ENCODE results near the gene TRIM32.

TRIM32 gene

GRCh38 chr9:116705531-116705930 lies 18.4 kb downstream of the TRIM32 start:
- no peak for DNase-seq (ENCODE audit: low read depth)

DNA sequence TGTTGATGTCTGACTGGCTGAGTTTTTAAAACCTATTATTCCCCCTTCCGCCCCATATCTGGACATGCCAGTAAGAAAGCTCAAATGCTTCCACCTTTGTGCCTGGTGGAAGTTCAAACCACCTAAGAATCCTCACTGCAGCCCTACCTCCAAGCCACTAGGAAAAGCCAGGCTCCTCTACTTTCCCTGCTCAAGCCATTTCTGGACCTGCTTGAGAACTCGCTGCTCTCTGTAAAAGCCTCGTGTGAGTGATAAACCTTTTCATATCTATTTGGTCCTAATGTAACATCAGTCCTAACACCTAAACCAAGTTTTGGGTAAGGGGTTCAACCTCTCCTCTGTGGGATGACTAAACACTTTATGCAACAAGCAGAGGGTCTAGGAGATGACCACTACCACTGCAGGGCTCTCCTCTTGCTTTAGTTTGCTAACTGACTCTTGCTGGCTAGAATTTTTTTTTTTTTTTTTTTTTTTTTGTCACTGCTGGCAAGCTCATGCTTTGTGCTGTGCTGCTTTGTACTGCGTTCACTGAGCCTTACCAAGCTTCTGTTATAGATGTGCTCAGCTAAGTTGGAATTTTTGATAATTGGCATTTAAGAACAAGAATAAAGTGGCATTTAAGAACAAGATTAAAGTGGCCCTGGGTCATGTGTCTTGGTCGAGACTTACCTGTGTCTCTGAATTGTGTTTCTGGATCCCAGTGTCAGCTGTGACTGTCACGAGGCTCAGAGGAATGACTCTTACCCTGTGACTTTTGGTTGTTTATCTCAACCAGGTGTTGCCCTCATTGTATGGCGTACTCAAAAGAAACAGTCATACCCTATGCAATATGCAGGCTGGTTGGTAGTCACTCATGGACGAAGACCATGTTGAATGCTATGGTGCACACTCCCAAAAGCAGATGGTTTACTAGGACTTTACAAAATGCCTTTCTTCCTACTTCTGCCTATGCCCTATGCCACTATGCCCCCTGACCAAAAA lies 19.5 kb downstream of the TRIM32 start:
- DNase-seq (ENCODE audit: low read depth): no peak

- no peak for DNase-seq (ENCODE audit: low read depth)
These were observed 25.7 kb downstream of the TRIM32 start for GRCh38 chr9:116712781-116713180.

DNA sequence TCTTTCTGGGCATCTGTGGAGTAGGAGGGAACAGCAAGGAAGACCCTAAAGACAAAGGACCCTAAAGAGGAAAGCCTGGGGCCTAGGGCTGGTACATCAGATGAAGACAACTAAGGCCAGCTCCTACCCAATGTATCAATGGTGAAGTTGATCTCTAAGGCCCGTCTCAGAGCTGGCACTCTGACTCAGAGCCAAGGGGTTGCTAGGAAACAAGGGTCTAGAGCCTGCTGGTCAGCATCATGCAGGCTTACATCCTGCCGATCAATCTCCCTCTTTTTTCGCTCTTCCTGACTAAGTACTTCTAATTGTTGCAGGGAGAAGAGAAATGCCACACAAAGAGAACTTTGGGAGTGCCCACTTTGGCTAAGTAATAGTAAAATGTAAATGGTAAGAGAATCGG lies 26.2 kb downstream of the TRIM32 start:
- DNase-seq (ENCODE audit: low read depth): no peak

DNA sequence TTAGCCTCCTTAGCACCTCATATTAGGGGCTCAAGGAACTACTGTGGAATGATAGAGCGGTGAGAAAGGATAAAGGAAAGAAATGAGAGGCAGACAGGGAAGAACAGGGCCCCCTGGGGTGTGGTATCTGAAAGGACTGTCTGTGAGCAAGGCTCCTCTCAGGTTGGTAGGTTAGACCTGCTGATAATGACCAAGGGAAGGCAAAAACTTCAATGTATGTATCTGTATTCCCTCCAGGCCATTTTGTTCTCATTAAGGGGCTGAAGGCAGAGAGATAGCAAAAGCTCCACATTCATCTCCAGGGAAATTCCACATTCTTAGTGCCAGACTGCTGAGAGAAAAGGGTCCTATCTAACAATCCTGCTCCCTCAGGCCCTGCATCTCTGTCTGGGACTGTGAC lies 28.6 kb downstream of the TRIM32 start:
- DNase-seq (ENCODE audit: low read depth): no peak

GRCh38 chr9:116716438-116716837 lies 29.3 kb downstream of the TRIM32 start:
- no peak for DNase-seq (ENCODE audit: low read depth)

DNA sequence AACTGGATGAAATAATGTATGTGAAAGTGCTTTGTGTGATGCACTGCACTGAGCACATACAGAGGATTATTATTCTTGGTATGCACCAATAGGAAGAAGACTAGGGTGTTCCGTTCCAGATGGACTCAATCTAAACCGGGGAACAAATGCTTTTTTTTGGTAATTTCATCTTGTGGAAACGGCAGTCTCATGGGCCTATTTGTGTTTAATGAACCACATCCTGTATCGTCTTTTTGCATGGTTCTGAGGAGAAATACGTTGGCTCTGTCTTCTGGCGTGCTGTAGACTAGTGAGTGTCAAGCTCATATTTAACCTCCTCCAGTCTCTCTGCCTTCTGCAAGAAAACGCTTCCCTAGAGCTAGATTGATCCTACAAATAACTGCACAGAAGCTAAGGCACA lies 30.0 kb downstream of the TRIM32 start:
- DNase-seq (ENCODE audit: low read depth): no peak

DNA sequence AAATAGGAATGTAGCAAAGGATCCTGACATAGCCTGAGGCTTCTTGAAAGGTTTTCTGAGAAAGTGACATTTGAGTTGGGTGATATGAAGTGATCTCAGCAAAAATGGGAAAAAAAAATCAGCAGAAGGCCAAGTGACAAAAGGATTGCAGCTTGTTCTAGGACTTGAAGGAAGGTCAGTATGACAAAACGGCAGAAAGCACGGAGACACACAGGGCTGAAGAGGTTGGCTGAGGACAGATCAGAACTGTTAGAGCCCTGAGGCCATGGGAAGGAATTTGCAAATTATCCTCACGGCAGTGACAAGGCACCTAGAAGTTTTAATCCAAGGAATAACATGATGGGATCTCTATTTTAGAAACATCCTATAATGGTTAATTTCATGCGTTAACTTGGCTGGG lies 31.0 kb downstream of the TRIM32 start:
- DNase-seq (ENCODE audit: low read depth): no peak

- no peak for DNase-seq (ENCODE audit: low read depth)
These were observed 33.0 kb downstream of the TRIM32 start for GRCh38 chr9:116720111-116720510.

DNA sequence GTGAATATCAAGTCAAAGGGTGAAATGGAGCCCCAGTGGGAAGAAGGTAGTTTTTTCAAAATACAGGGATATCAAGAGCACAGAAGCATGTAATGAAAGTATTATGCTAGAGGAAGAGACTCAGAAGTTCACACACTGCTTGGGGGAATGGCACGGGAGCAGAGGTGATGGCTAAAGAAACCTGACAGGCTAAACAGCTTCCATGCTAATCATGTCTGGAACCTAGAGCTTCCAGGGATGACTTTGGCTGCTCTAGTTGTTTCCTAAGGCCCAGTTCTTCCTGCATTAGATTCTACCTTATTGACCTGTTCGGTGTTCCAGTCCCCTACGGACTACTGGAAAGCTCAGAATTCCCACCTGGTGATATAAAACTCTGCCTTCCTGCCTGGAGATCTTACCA lies 34.3 kb downstream of the TRIM32 start:
- DNase-seq (ENCODE audit: low read depth): no peak

GRCh38 chr9:116721944-116722343 lies 34.8 kb downstream of the TRIM32 start:
- DNase-seq (ENCODE audit: low read depth): no peak

DNA sequence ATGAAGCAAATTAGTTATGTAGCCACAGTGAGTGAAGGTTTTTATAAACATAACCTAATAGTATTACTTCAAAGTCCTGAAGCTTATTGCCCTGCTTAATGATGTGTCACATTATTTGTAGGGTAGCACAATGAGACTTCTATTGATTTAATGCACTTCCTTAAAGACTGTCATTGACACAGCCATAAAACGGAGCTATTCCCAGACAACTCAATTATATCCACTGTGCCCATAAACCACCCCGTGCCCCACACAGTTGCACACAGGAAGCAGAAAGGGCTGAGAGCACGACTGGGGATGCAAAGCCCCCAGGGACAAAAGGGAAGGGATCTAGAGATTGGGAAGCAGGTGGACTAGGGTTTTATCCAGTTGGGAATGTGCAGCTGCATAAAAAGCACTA lies 37.0 kb downstream of the TRIM32 start:
- no peak for DNase-seq (ENCODE audit: low read depth)

DNA sequence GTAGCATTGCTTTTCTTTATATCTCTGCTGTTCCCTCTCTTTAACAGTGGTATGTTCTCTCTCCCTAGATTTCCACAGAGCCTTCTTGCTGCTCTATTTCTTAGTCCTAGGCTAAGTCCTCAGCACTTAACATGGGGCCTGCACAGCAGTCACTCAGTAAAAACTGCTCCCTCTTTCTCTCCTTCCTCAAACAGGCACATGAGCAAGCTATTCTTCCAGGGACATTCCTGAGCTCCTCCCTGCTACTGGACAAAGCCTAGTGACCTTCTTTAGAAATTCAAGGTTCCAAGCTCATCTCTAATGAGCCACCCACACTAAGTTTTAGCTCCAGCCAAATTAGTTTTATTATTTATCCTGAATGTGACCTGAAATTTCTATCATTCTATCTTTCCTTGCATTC lies 39.5 kb downstream of the TRIM32 start:
- DNase-seq (ENCODE audit: low read depth): no peak

DNA sequence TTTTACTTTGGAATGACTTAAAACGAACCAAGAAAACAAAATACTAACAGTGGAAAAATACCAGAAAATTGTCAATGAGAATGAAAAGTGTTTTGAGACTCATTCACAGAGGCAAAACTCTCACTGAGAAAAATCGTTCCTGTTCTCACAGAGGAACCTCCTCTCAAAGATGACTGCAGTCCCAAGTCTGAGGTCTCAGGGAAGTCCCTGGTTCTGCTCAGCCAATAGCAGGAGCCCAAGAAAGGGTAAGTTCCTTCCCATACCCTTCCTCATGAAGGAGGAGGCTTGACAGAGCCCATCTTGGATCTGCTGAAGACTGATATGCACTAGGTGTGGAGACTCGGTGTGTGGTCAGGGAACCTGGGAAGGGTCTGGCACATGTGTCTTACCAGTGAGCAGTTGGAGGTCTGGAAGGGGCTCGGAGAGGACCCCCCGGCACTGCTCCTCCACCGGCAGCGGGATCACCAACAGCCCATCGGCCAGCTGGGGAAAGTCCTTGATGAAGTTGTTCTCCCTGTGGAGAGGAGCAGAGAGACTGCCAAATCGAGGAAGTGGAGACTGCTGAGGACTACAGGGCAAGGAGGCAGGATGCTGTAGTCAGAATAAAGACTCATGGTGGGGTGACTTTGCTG lies 46.0 kb downstream of the TRIM32 start:
- no peak for DNase-seq (ENCODE audit: low read depth)

DNA sequence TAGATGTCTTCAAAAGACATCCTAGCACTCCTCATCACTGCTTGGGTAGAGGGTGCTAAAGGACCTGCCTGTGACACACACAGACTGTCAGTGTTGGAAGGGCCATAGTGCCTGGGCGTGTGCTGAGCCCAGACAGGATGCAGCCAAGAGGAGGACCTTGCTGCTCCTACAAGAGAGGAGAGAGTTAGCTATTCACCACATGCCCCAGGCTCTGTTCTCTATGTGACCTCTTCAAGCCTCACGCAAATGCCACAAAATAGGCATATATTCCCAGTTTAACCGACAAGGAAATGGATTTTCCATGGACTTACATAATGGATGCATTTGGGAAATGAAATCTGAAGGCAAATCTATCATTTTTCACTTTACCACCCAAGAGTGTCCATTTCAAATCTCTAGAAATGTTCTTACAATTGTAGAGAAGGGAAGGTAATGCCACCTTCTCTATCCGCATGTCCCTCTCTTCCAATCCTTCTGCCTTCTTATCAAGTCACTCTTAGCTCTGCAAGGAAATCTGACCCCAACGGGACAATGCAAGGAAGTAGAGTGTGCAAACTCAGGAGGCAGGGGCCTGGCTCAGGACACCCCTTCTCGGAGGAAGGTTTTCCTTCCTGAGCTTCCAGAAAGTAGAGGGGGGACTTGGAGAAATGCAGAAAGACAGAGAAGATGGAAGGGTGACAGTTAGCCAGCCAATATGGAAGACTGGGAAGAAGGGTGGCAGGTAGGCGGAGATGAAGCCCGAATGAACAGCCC lies 49.5 kb downstream of the TRIM32 start:
- no peak for DNase-seq (ENCODE audit: low read depth)

GRCh38 chr9:116737152-116737546 lies 50.0 kb downstream of the TRIM32 start:
- peak; percentile 32 for DNase-seq (ENCODE audit: low read depth)

DNA sequence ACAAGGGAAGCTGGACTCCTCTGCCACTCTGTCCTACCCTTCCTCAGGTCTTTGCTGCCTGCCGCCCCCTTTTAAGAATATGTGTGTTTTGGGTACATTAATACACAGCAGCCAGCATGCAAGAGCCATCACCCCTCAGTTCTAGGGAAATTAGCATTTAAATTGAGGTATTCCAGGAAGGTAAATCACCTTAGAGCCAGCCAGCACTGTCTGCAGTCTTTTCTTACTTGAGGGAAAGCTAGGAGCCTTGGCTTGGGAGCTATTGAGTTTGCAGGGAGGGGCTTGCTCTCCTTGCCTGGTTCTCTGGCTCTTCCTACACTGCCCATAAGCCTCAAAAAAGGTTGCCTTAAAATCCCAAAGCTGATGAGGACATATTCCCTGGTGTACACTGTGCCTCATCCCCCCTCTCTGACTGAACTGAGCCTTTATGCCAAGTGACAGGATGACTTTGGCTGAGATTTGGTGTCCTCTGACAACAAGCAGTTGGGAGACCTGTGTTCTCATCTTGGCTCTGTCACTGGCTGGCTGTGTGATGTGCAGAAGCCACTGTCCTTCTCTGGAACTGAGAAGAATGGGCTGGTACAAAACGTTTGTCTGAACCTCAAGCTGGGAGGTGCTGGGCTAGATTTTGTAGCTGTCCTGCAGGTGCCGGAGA lies 54.1 kb downstream of the TRIM32 start:
- DNase-seq (ENCODE audit: low read depth): no peak

DNA sequence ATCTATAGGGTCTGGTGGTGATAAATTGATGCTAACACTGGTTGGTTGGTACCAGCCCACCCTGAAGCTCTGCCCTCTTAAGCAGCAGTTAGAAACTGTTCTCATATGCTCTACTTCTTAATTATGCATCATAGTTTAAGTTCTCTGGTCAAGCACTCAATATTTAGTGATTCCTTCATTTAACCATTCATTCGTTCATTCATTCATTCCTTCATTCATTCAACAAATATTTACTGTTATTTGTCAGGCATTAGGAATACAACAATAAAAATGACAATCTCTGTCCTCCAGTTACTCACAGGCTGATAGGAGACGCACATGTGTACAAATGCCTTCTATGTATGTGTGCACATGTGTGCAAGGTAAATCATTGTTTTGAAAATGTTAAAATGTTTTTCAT lies 54.6 kb downstream of the TRIM32 start:
- no peak for DNase-seq (ENCODE audit: low read depth)

DNA sequence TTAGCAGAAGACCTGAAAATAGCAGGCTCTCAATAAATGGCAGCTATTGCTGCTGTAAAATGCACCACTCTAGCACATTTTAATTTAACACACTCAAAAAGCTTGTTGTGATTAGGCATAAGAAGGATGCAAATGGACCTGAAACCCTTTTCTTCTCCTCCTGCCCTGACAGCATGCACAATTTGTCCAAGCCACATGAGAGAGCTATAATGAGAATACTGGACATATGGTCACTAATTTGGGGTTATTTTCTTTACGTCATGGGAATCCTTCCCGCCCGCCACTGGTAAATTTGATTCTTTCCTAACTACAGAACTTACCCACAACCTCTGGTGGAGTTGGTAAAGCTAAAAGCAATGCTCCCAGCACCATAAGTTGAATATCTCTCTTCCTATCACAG lies 62.1 kb downstream of the TRIM32 start:
- DNase-seq (ENCODE audit: low read depth): no peak

GRCh38 chr9:116749772-116750171 lies 62.7 kb downstream of the TRIM32 start:
- DNase-seq (ENCODE audit: low read depth): no peak

GRCh38 chr9:116750510-116750909 lies 63.4 kb downstream of the TRIM32 start:
- DNase-seq (ENCODE audit: low read depth): no peak

Data from stimulated activated CD8-positive, alpha-beta memory T cell treated with anti-CD3 and anti-CD28 coated beads, Interleukin-7, amount 100 ng/mL, for 24 hours (primary cell).